Measurements from ENCODE around the gene RUVBL1. TPM values are rescaled to one million over a fixed set of nuclear protein-coding genes. Genes with fewer than 3 reads are reported as not detected.

The RUVBL1 gene
- total and polyA plus RNA-seq, 4 donors, result 13.3 to 23.1 (median 13.9) TPM

GRCh38 chr3:128098234-128098633 is 25.4 kb downstream of the RUVBL1 start:
- Histone ChIP-seq H3K9me3 (ENCODE audit: control insufficient read depth in 4 of 4, low read length in 3 of 4) (no peaks in the 10 kb centered on the region), H3K27ac (ENCODE audit: low read depth in 1 of 2, low read length in 2 of 2) (peak overlapping the region; percentile 66 to 69)

More at GRCh38 chr3:128098234-128098633, 25.4 kb downstream of the RUVBL1 start:
- DNase-seq (ENCODE audit: low spot score), result no peak
- H3K27me3 ChIP-seq (ENCODE audit: control insufficient read depth in 4 of 4, insufficient read depth in 4 of 4, low read length in 3 of 4), result no peaks in the 10 kb centered on the region
- TF ChIP-seq EGR1 (IDR thresholded peaks at IDR 0.05; ENCODE audit: low read depth in 2 of 2) (no peak), RAD21 (IDR thresholded peaks at IDR 0.05) (peak; percentile 8), ZBTB33 (IDR thresholded peaks at IDR 0.05) (no peak), FOXA1 (IDR thresholded peaks at IDR 0.05) (no peak), HNF4A (conservative IDR thresholded peaks at IDR 0.05) (peak; percentile 29 to 59), NR2F2 (IDR thresholded peaks at IDR 0.05) (no peak), JUND (IDR thresholded peaks at IDR 0.05) (peak in 1 of 2 donors; percentile 41), YY1 (IDR thresholded peaks at IDR 0.05) (peak; percentile 21), REST (IDR thresholded peaks at IDR 0.05) (no peak), SP1 (IDR thresholded peaks at IDR 0.05) (peak; percentile 22), RXRA (IDR thresholded peaks at IDR 0.05) (peak; percentile 43 to 84), ATF3 (IDR thresholded peaks at IDR 0.05) (no peak), TAF1 (conservative IDR thresholded peaks at IDR 0.05) (no peak), MAX (IDR thresholded peaks at IDR 0.05) (peak; percentile 52)
- peak overlapping the region in 1 of 2 donors; percentile 7 for H3K9ac ChIP-seq (ENCODE audit: low read depth in 1 of 2, low read length in 2 of 2)
- H3K4me1 ChIP-seq (ENCODE audit: control insufficient read depth in 4 of 4, insufficient read depth in 4 of 4, low read length in 3 of 4), result peaks cover 15 to 71% (median 58%) of the 10 kb centered on the region in 4 donors
- 47% methylated on average over 6 of the region's 6 CpGs for WGBS
- H3K36me3 ChIP-seq (ENCODE audit: control insufficient read depth in 4 of 4, insufficient read depth in 3 of 4, low read depth in 1 of 4, low read length in 3 of 4), result peaks cover 0 to 7% (median 0%) of the 10 kb centered on the region in 4 donors
- no peak overlapping the region for H3K4me3 ChIP-seq (ENCODE audit: low read depth in 1 of 3, low read length in 3 of 3)

Data from liver (tissue), 9 donors.